HG03060 (cell line): ENCODE results near the gene NANOS3.
"Not testable (repeated sequence)": the region's sequence is repeated elsewhere in the genome, so short reads cannot be mapped to it uniquely, and the experiment has no call there.

Experiments
- ATAC-seq: cut with Tn5 transposase; IDR thresholded peaks from one replicate; pipeline ENCODE4 v1.9.1; 2021; ENCODE audit warnings: low read depth, moderate number of reproducible peaks; ENCODE audit not compliant: unreplicated experiment

NANOS3 gene

DNA sequence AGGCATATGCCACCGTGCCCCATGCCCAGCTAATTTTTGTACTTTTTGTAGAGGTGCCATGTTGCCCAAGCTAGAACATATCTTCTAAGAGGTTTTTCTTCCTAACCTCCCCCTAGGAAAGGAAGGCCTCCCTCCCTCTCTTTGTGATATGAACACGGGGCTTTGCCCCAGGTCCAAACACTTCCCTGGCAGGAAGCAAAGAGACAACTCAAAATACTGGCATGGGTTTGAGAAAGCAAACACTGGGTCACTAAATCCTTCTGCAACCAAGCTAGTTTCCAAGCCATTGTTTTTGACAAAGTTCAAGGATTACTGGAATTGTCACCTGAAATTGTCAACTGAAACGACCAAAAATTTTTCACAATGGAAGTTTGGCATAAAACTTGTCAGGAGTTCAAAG lies 37.8 kb downstream of the NANOS3 start:
- no peak for ATAC-seq

DNA sequence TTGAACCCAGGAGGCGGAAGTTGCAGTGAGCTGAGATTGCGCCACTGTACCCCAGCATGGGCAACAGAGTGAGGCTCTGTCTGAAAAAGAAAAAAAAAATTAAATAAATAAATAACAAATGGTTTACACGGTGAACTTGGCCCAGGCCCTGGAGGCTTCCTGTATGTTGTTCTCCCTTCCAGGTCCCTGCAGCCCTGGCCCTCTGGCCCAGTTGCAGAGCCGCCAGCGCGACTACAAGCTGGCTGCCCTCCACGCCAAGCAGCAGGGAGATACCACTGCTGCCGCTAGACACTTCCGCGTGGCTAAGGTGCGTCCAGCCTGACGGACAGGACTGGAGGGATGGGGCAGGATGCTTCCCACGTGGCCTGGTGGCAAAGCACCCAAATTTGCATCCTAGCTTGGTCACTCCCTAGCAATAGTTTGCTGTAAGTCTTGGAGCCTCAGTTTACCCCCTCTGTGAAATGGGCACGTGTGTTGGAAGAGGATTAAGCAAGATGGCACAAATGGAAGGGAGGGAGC lies 41.0 kb downstream of the NANOS3 start:
- ATAC-seq = no peak

DNA sequence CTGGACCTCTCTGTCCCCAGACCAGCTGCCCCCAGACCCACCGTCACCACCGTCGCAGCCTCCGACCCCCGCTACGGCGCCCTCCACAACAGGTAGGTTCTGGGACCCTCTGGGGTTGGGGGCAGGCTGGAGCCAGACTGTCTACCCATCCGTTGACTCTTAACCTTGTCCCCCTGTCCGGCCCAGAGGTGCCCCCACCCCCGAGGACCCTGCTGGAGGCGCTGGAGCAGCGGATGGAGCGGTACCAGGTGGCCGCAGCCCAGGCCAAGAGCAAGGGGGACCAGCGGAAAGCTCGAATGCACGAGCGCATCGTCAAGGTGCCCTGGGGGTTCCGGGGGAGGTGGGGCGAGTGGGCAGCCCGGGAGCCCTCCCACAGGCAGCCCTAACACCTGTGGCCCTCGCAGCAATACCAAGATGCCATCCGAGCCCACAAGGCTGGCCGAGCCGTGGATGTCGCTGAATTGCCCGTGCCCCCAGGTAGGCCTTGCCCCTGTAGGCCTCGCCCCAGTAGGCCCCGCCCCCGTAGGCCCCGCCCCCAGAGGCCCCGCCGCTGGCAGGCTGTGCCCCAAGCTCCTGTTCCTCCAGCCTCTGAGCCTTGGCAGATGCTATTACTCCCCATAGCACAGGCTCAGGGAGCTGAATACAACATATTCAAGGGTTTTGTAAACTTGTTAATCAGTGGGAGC lies 41.9 kb downstream of the NANOS3 start:
- no peak for ATAC-seq

DNA sequence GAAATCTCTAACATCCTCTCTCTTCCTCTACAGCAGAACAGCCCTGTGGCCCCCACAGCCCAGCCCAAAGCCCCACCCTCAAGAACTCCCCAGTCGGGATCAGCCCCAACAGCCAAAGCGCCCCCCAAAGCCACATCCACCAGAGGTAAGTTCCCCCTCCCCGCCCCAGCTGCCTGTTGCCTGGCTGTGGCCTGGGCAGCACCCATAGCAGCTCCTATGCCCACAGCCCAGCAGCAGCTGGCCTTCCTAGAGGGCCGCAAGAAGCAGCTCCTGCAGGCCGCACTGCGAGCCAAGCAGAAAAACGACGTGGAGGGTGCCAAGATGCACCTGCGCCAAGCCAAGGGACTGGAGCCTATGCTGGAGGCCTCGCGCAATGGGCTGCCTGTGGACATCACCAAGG lies 43.6 kb downstream of the NANOS3 start:
- no peak for ATAC-seq

DNA sequence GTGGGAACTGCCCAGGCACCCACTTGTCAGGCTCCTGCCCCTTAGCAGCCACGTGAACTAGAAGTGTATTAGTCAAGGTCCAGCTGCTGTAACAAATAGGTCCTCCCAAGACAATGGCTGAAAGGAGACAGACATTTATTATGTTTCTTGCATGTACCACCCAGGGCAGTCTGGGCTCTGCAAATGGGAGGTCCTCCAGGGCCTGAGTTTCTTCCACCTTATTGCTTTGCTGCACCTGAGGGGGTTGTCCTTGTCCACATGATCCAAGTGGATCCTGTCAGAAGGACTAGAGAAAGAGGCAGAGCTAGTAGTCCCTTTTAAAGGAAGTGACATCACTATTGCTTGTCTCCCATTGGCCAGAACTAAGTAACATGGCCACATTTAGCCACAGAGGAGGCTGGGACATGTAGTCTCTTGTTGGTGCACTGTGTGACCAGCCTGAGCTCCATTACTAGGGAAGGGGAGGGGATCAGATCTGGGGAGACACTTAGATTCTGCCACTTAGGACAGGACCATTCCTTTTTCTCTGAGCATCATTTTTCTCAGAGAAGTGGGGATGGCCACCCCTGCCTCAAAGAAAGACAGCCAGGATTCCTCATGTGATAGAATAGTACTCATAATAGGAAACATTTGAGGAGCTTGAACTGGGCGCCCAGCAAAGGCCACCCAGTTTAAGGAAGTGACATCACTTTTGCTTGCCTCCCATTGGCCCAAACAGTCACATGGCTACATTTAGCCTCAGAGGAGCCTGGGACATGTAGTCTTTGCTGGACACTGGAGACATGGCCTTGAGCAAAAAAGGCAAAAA lies 44.2 kb downstream of the NANOS3 start:
- ATAC-seq = no peak

DNA sequence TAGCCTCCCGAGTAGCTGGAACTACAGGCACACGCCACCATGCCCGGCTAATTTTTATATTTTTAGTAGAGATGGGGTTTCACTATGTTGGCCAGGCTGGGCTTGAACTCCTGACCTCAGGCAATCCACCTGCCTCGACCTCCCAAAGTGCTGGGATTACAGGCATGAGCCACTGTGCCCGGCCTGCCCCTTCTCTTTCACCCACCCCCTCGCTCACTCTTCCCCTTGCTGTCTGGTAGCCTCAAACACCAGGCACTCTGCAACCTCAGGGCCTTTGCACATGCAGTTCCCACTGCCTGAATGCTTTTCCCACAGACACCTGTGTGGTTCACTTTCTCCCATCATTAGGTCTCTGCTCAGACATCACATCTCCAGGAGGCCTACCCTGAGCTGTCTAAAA lies 45.2 kb downstream of the NANOS3 start:
- ATAC-seq = not testable (repeated sequence)

DNA sequence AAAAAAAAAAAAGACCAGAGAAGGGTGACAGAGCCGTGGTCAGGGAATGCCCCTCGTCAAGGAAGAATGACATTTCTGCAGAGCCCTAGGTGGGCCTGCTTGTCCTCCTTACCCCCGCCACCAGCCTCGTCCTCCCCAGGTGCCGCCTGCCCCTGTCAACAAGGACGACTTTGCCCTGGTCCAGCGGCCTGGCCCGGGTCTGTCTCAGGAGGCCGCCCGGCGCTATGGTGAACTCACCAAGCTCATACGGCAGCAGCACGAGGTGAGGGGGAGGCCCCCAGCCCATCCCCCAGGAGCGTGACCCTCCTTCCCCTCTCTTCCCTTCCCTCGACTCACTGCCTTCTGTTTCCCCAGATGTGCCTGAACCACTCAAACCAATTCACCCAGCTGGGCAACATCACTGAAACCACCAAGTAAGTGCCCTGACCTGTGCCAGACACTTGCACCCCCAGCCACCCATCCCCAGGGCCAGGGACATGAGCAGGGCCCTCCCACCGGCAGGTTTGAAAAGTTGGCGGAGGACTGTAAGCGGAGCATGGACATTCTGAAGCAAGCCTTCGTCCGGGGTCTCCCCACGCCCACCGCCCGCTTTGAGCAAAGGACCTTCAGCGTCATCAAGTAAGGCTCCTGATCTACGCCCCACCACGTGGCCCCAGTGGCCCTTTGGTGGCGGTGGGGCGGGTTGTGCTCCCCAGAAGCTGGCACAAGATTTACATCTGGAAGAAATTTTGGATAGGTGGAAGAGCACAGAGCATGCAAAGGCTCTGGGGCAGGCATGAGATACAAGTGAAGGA lies 46.5 kb downstream of the NANOS3 start:
- no peak for ATAC-seq

DNA sequence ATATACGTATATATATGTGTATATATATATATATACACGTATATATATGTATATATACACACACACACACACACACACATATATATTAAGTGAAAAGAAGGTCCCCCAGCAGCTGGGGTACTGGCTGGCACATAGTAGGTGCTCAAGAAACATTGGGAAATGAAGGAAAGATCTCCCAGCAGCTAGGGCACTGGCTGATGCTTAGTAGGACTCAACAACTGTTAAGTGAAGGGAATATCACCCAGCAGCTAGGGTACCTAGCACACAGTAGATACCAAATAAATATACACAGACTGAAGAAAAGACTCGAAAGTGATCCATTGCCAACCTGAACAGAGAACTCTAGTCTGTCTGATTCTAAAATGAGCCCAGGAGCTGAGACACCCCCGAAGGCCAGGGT lies 49.1 kb downstream of the NANOS3 start:
- no peak for ATAC-seq

DNA sequence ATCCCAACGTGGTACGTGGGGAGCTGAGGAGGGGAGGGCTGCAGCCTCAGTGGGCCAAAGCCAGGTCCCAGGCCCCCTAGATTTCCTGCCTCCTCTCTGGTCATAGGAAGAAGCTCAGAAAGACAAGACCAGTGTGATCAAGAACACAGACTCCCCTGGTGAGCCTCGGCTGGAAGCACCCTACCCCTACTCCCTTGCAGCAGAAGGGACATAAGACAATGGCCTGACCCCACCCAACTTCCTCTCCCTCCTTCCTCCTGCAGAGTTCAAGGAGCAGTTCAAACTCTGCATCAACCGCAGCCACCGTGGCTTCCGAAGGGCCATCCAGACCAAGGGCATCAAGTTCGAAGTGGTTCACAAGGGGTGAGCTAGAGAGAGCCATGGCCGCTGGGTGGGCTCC lies 49.8 kb downstream of the NANOS3 start:
- no peak for ATAC-seq

DNA sequence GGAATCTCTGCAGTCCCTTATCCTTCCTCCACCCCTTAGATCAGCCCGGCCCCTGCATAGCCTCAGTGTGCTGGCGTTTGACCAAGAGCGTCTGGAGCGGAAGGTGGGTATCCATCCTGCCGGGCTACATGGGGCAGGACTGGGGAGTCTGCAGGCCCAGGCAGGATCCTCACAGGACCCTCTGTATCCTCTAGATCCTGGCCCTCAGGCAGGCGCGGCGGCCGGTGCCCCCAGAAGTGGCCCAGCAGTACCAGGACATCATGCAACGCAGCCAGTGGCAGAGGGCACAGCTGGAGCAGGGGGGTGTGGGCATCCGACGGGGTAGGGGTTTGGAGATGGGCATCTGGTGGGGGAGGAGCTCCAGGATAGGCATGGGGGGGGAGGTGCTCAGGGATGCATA lies 52.4 kb downstream of the NANOS3 start:
- ATAC-seq = no peak

DNA sequence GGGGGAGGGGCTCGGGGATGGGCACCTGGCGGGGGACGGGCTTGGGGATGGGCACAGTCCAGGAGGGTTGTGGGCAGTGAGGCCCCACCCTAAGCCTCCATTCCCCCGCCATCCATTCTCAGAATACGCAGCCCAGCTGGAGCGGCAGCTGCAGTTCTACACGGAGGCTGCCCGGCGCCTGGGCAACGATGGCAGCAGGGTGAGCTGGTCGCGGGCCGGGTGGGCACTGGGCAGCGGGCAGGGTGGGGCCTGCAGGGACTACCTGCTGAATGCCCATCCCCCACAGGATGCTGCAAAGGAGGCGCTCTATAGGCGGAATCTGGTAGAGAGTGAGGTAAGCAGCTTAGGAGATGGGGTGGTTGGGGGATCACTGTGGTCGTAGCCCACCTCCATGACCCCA lies 53.0 kb downstream of the NANOS3 start:
- no peak for ATAC-seq
